ENCODE results near the gene SP140L.
"Not testable (repeated sequence)": the region's sequence is repeated elsewhere in the genome, so short reads cannot be mapped to it uniquely, and the experiment has no call there.

SP140L gene

GRCh38 chr2:230299618-230300017 is 27.4 kb upstream of the SP140L start:
- no peak overlapping the region for H3K4me3 ChIP-seq (ENCODE audit: low read depth, low read length)
- TF ChIP-seq CTCF (IDR thresholded peaks at IDR 0.05; ENCODE audit: low read depth, low read length) (no peak), MYC (IDR thresholded peaks at IDR 0.05; ENCODE audit: low read depth, low read length) (no peak), POLR2A (IDR thresholded peaks at IDR 0.05; ENCODE audit: extremely low read depth, insufficient read length) (no peak), MAX (IDR thresholded peaks at IDR 0.05; ENCODE audit: low read depth, low read length) (no peak)
- DNase-seq (ENCODE audit: low read depth): no peak

GRCh38 chr2:230305416-230306275 is 21.3 kb upstream of the SP140L start:
- H3K4me3 ChIP-seq (ENCODE audit: low read depth, low read length): no peak overlapping the region
- DNase-seq (ENCODE audit: low read depth): no peak
- TF ChIP-seq CTCF (IDR thresholded peaks at IDR 0.05; ENCODE audit: low read depth, low read length) (no peak), POLR2A (IDR thresholded peaks at IDR 0.05; ENCODE audit: extremely low read depth, insufficient read length) (no peak), MAX (IDR thresholded peaks at IDR 0.05; ENCODE audit: low read depth, low read length) (no peak), MYC (IDR thresholded peaks at IDR 0.05; ENCODE audit: low read depth, low read length) (no peak)

- H3K4me3 ChIP-seq (ENCODE audit: low read depth, low read length): no peak overlapping the region
- DNase-seq (ENCODE audit: low read depth): no peak
- TF ChIP-seq MYC (IDR thresholded peaks at IDR 0.05; ENCODE audit: low read depth, low read length) (no peak), MAX (IDR thresholded peaks at IDR 0.05; ENCODE audit: low read depth, low read length) (no peak), CTCF (IDR thresholded peaks at IDR 0.05; ENCODE audit: low read depth, low read length) (no peak), POLR2A (IDR thresholded peaks at IDR 0.05; ENCODE audit: extremely low read depth, insufficient read length) (no peak)
Observed at GRCh38 chr2:230306474-230306873, 20.5 kb upstream of the SP140L start.

- H3K4me3 ChIP-seq (ENCODE audit: low read depth, low read length): no peak overlapping the region
- no peak for DNase-seq (ENCODE audit: low read depth)
- TF ChIP-seq MYC (IDR thresholded peaks at IDR 0.05; ENCODE audit: low read depth, low read length) (no peak), POLR2A (IDR thresholded peaks at IDR 0.05; ENCODE audit: extremely low read depth, insufficient read length) (no peak), MAX (IDR thresholded peaks at IDR 0.05; ENCODE audit: low read depth, low read length) (no peak), CTCF (IDR thresholded peaks at IDR 0.05; ENCODE audit: low read depth, low read length) (no peak)
Observed at GRCh38 chr2:230307485-230307884, 19.5 kb upstream of the SP140L start.

GRCh38 chr2:230308402-230309000 is 18.5 kb upstream of the SP140L start:
- TF ChIP-seq MYC (IDR thresholded peaks at IDR 0.05; ENCODE audit: low read depth, low read length) (no peak), CTCF (IDR thresholded peaks at IDR 0.05; ENCODE audit: low read depth, low read length) (no peak), POLR2A (IDR thresholded peaks at IDR 0.05; ENCODE audit: extremely low read depth, insufficient read length) (no peak), MAX (IDR thresholded peaks at IDR 0.05; ENCODE audit: low read depth, low read length) (no peak)
- no peak for DNase-seq (ENCODE audit: low read depth)
- no peak overlapping the region for H3K4me3 ChIP-seq (ENCODE audit: low read depth, low read length)

- H3K4me3 ChIP-seq (ENCODE audit: low read depth, low read length): not testable (repeated sequence)
Observed at GRCh38 chr2:230310792-230311191, 16.2 kb upstream of the SP140L start.

GRCh38 chr2:230311634-230312033 is 15.4 kb upstream of the SP140L start:
- DNase-seq (ENCODE audit: low read depth): not testable (repeated sequence)

More at GRCh38 chr2:230310792-230311191, 16.2 kb upstream of the SP140L start:
- DNase-seq (ENCODE audit: low read depth): not testable (repeated sequence)

More at GRCh38 chr2:230311634-230312033, 15.4 kb upstream of the SP140L start:
- not testable (repeated sequence) for H3K4me3 ChIP-seq (ENCODE audit: low read depth, low read length)
